Measurements from ENCODE around the gene FAM111B.

- TF ChIP-seq, protein P1, sequence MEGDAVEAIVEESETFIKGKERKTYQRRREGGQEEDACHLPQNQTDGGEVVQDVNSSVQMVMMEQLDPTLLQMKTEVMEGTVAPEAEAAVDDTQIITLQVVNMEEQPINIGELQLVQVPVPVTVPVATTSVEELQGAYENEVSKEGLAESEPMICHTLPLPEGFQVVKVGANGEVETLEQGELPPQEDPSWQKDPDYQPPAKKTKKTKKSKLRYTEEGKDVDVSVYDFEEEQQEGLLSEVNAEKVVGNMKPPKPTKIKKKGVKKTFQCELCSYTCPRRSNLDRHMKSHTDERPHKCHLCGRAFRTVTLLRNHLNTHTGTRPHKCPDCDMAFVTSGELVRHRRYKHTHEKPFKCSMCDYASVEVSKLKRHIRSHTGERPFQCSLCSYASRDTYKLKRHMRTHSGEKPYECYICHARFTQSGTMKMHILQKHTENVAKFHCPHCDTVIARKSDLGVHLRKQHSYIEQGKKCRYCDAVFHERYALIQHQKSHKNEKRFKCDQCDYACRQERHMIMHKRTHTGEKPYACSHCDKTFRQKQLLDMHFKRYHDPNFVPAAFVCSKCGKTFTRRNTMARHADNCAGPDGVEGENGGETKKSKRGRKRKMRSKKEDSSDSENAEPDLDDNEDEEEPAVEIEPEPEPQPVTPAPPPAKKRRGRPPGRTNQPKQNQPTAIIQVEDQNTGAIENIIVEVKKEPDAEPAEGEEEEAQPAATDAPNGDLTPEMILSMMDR (IDR thresholded peaks at IDR 0.05): peak in 2 of 7 experiments; percentile 14 to 36
- TF ChIP-seq POLR2A (IDR thresholded peaks at IDR 0.05) (no peak), EP300 (IDR thresholded peaks at IDR 0.05) (no peak), POLR2AphosphoS5 (IDR thresholded peaks at IDR 0.05) (no peak)
Observed at GRCh38 chr11:59102259-59102765, 4.7 kb upstream of the FAM111B start.

Data from stomach (tissue), 4 donors.